Adipocyte (in vitro differentiated cells): Measurements from ENCODE around the gene APOBEC3F.
"Not testable (repeated sequence)": the region's sequence is repeated elsewhere in the genome, so short reads cannot be mapped to it uniquely, and the experiment has no call there.

Source experiments
- DNase-seq: peaks from one replicate; pipeline ENCODE4 v3.0.0-alpha.2; 2015; ENCODE audit warnings: low read depth
- H3K27me3 ChIP-seq: replicated peaks from 2 replicates; pipeline ENCODE4 v1.7.0; 2013; ENCODE audit warnings: mild to moderate bottlenecking, low read length, moderate library complexity; ENCODE audit not compliant: control insufficient read depth, insufficient read depth
- H3K36me3 ChIP-seq: 2 replicates; pipeline ENCODE4 v1.7.0; 2013; ENCODE audit warnings: low read length, mild to moderate bottlenecking, moderate library complexity; ENCODE audit not compliant: control insufficient read depth, insufficient read depth, severe bottlenecking
- H3K4me1 ChIP-seq: 2 replicates; pipeline ENCODE4 v1.7.0; 2013; ENCODE audit warnings: mild to moderate bottlenecking, low read length, moderate library complexity; ENCODE audit not compliant: control insufficient read depth, insufficient read depth
- H3K4me3 ChIP-seq: 2 replicates; pipeline ENCODE4 v1.7.0; 2013; ENCODE audit warnings: mild to moderate bottlenecking, low read length, moderate library complexity
- H3K9ac ChIP-seq: 2 replicates; pipeline ENCODE4 v1.7.0; 2013; ENCODE audit warnings: mild to moderate bottlenecking, low read length, moderate library complexity
- H3K9me3 ChIP-seq: 2 replicates; pipeline ENCODE4 v1.7.0; 2013; ENCODE audit warnings: mild to moderate bottlenecking, low read length, moderate library complexity; ENCODE audit not compliant: control insufficient read depth

The APOBEC3F gene

DNA sequence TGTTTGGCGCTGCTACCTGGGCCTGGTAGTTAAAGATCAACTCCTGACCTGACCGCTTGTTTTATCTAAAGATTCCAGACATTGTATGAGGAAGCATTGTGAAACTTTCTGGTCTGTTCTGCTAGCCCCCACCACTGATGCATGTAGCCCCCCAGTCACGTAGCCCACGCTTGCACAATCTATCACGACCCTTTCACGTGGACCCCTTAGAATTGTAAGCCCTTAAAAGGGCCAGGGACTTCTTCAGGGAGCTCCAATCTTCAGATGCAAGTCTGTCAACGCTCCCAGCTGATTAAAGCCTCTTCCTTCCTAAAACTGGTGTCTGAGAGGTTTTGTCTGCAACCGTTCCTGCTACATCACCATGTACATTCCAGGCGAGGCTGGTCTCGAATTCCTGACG, 15.0 kb downstream of the APOBEC3F start:
- no peak for DNase-seq
- peaks cover 6% of the 10 kb centered on the region for H3K27me3 ChIP-seq
- H3K9me3 ChIP-seq: peaks cover 10% of the 10 kb centered on the region
- H3K9ac ChIP-seq: no peak overlapping the region
- no peak overlapping the region for H3K4me3 ChIP-seq
- H3K4me1 ChIP-seq: no peaks in the 10 kb centered on the region
- H3K36me3 ChIP-seq: no peaks in the 10 kb centered on the region

DNA sequence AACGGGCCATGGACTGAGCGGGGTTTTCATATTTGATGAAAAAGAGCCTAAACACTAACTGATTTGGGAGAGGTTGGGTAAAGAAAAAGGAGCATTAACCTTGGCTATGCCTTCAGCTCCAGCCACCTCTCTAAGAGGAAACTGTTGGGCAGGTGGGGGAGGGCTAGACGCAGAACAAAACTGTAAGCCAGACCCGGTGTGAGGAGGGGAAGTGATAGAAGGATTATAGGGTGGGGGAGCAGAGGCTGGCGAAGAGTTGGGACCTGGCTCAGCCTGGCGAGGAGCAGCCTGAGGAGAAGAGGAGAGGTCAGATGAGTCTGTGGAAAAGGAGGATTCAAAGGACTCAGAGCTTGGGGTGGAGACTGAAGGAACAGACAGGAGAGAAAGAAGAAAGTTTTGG, 20.6 kb downstream of the APOBEC3F start:
- not testable (repeated sequence) for H3K9ac ChIP-seq, H3K27me3 ChIP-seq, H3K4me3 ChIP-seq, H3K36me3 ChIP-seq, DNase-seq, H3K4me1 ChIP-seq, H3K9me3 ChIP-seq

- H3K36me3 ChIP-seq, H3K4me3 ChIP-seq: not testable (repeated sequence)
Observed at GRCh38 chr22:39061951-39062350, 21.3 kb downstream of the APOBEC3F start.

DNA sequence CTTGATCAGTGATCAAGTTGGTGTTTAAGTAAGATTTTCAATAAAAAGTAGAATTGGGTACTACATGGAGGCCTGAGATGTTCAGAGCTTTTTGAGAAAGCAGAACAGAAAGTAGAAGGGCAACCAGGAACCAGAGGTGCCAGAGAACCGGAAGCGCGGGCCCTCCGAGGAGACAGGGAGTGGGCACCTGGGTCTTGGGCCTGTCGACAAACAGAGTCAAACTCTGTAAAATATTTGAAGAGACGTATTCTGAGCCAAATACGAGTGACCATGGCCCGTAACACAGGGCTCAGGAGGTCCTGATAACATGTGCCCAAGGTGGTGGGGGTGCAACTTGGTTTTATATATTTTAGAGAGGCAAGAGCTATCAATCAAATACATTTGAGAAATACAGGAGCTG, 23.2 kb downstream of the APOBEC3F start:
- H3K9me3 ChIP-seq, H3K4me3 ChIP-seq, H3K9ac ChIP-seq, H3K4me1 ChIP-seq, H3K36me3 ChIP-seq, DNase-seq: not testable (repeated sequence)
- H3K27me3 ChIP-seq: peaks cover 16% of the 10 kb centered on the region

More at GRCh38 chr22:39061951-39062350, 21.3 kb downstream of the APOBEC3F start:
- not testable (repeated sequence) for DNase-seq, H3K4me1 ChIP-seq, H3K9ac ChIP-seq, H3K27me3 ChIP-seq, H3K9me3 ChIP-seq

DNA sequence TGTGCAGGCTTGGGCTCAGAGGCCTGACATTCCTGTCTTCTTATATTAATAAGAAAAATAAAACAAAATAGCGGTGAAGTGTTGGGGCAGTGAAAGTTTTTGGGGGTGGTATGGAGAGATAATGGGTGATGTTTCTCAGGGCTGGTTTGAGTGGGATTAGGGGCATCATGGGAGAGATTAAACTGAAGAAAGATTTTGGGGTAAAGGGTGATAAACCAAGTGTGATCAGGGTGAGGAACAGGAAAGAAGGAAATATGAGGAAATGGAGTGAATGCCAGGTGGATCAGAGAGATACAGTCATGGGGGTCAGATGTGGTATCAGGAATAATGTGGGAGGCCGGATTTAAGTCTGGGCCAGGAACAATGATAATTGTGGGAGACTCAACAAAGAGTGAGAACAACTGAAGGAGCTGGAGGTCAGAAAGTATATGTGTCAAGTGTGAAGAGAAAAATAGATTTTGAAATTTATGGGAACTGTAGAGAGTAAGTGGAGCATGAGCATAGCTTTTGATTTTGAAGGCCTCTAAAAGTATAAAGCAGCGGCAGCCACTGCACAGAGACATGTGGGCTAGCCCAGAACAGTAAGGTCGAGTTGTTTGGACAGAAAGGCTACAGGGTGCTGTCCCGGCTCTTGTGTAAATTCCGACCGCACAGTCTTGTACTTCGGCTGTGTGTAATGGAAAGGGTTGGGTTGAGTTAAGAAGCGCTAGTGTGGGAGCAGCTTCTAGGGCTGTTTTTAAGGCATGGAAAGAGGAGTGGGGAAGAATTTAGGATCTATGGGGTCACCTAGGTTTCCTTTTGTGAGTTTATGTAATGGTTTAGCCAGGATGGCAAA, 26.0 kb downstream of the APOBEC3F start:
- not testable (repeated sequence) for H3K9me3 ChIP-seq, H3K9ac ChIP-seq, H3K4me3 ChIP-seq, DNase-seq, H3K36me3 ChIP-seq, H3K4me1 ChIP-seq
- H3K27me3 ChIP-seq: peaks cover 16% of the 10 kb centered on the region

GRCh38 chr22:39068033-39068785, 27.5 kb downstream of the APOBEC3F start:
- no peak overlapping the region for H3K4me3 ChIP-seq
- no peaks in the 10 kb centered on the region for H3K36me3 ChIP-seq
- DNase-seq: no peak
- peaks cover 3% of the 10 kb centered on the region for H3K9me3 ChIP-seq
- peaks cover 16% of the 10 kb centered on the region for H3K27me3 ChIP-seq
- H3K4me1 ChIP-seq: no peaks in the 10 kb centered on the region
- H3K9ac ChIP-seq: no peak overlapping the region

DNA sequence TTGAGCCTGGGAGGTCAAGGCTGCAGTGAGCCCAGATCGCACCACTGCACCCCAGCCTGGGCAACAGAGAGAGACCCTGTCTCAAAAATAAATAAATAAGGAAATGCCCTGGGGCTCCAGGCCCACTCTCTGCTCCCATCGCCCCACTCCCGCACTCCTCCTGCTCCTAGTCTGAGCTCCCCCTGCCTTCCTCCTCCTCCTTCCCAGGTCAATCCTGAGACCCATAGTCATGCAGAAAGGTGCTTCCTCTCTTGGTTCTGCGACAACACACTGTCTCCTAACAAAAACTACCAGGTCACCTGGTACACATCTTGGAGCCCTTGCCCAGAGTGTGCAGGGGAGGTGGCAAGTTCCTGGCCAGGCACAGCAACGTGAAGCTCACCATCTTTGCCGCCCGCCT, 29.5 kb downstream of the APOBEC3F start:
- peaks cover 3% of the 10 kb centered on the region for H3K9me3 ChIP-seq
- H3K36me3 ChIP-seq: no peaks in the 10 kb centered on the region
- no peak overlapping the region for H3K4me3 ChIP-seq
- peaks cover 16% of the 10 kb centered on the region for H3K27me3 ChIP-seq
- no peaks in the 10 kb centered on the region for H3K4me1 ChIP-seq
- DNase-seq: no peak
- H3K9ac ChIP-seq: no peak overlapping the region

DNA sequence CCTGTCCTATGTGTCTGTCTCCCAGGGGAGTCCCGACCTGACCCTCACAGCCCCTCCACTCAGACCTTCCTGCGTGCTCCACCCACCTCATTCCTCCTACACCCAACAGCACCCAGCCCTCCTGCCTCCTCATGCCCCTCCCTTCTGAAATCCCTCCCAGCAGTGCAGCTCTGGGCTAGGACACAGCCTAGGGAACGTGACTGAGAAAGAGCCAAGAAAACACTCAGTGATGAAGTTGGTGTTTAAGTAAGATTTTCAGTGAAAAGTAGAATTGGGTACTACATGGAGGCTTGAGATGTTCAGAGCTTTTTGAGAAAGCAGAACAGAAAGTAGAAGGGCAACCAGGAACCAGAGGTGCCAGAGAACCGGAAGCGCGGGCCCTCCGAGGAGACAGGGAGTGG, 31.9 kb downstream of the APOBEC3F start:
- H3K36me3 ChIP-seq, H3K9ac ChIP-seq, DNase-seq, H3K4me1 ChIP-seq, H3K9me3 ChIP-seq, H3K4me3 ChIP-seq: not testable (repeated sequence)
- H3K27me3 ChIP-seq: peaks cover 13% of the 10 kb centered on the region

GRCh38 chr22:39073981-39074380, 33.3 kb downstream of the APOBEC3F start:
- no peaks in the 10 kb centered on the region for H3K36me3 ChIP-seq
- no peak overlapping the region for H3K4me3 ChIP-seq
- H3K27me3 ChIP-seq: peaks cover 9% of the 10 kb centered on the region
- no peaks in the 10 kb centered on the region for H3K9me3 ChIP-seq
- DNase-seq: no peak
- H3K4me1 ChIP-seq: peaks cover 4% of the 10 kb centered on the region
- no peak overlapping the region for H3K9ac ChIP-seq

DNA sequence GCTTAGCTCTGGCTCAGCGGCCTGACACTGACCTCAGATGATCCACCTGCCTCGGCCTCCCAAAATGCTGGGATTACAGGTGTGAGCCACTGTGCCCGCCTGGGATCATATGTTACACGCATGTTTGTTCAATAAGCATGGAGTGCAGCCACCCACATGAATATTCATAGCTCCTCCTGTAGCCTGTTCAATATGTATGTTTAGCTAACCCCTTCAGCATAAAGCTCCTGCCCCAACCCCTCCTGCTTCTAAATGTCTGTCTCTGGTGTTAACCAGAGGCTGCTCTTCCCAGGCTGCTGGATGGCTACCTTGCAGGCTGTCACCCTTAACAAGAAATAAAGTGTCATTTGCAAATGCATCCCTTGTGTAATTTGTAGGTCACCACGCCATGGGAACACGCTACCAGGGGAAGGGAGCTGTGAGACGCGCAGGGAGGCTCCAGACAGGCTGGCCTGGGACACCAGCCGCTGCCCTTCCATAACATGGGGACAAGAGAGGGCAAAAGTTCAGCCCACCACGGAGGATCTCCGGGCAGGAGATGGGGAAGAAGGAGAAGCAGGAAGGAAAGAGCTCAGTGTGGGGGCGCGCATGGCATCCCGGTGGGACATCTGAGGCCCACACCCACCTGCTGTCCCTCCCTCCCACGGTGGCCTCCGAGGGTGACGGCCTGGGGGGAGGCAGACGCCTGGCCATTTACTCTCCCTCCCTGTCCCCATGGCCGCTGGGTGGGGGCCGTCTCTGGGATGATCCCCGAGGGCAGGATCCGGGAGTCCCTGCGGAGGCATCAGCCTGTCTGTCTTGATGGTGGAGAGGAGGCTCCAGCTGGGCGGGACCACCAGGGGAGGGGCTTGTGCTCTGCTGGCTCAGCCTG, 35.7 kb downstream of the APOBEC3F start:
- H3K36me3 ChIP-seq, H3K9me3 ChIP-seq, H3K4me3 ChIP-seq, H3K27me3 ChIP-seq, H3K4me1 ChIP-seq, H3K9ac ChIP-seq, DNase-seq: not testable (repeated sequence)
